Measurements from ENCODE around the gene ZFYVE16.

GRCh38 chr5:80370390-80370789, 37.5 kb upstream of the ZFYVE16 start:
- TF ChIP-seq CTCF (conservative IDR thresholded peaks at IDR 0.05) (no peak), ZFX (IDR thresholded peaks at IDR 0.05) (no peak)

Measured in C4-2B (cell line).